ENCODE results near the gene LIMS1.
"Not testable (repeated sequence)": the region's sequence is repeated elsewhere in the genome, so short reads cannot be mapped to it uniquely, and the experiment has no call there.

The LIMS1 gene

GRCh38 chr2:108535357-108535631 is 1.0 kb downstream of the LIMS1 start:
- Histone ChIP-seq H2AFZ (ENCODE audit: low read depth, low read length) (peak overlapping the region; percentile 46), H3K9me3 (ENCODE audit: low read length) (no peaks in the 10 kb centered on the region), H3K4me3 (ENCODE audit: low read length) (peak overlapping the region; percentile 87), H3K36me3 (ENCODE audit: insufficient read depth, low read length) (no peaks in the 10 kb centered on the region), H3K4me1 (ENCODE audit: insufficient read depth, low read length) (peaks cover 33% of the 10 kb centered on the region), H3K27me3 (ENCODE audit: insufficient read depth, low read length) (no peaks in the 10 kb centered on the region)

- Histone ChIP-seq H3K4me1 (ENCODE audit: insufficient read depth, low read length) (peaks cover 33% of the 10 kb centered on the region), H2AFZ (ENCODE audit: low read depth, low read length) (no peak overlapping the region), H3K4me3 (ENCODE audit: low read length) (peak overlapping the region; percentile 87), H3K9me3 (ENCODE audit: low read length) (no peaks in the 10 kb centered on the region), H3K36me3 (ENCODE audit: insufficient read depth, low read length) (no peaks in the 10 kb centered on the region), H3K27me3 (ENCODE audit: insufficient read depth, low read length) (no peaks in the 10 kb centered on the region)
These were observed 2.0 kb downstream of the LIMS1 start for GRCh38 chr2:108536133-108536780.

DNA sequence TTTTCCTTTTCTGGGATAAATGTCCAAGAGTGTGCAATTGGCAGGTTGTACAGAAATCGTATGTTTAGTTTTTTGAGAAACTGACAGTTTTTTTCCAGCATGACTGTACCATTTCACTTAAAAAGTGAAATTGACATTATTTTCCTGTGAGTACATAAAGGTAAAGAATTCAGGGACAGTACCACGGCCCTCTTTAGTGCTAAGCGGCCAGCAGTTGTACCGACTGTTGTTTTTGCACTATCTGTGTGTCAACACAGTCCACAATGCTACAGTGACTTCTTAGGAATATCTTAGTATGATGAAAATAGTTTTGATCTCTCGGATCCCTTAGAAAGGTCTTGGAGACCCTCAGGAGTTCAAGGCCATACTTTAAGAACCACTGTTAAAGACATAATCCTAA is 2.6 kb downstream of the LIMS1 start:
- Histone ChIP-seq H2AFZ (ENCODE audit: low read depth, low read length) (no peak overlapping the region), H3K4me1 (ENCODE audit: insufficient read depth, low read length) (peaks cover 33% of the 10 kb centered on the region), H3K36me3 (ENCODE audit: insufficient read depth, low read length) (no peaks in the 10 kb centered on the region), H3K9me3 (ENCODE audit: low read length) (no peaks in the 10 kb centered on the region), H3K4me3 (ENCODE audit: low read length) (no peak overlapping the region), H3K27me3 (ENCODE audit: insufficient read depth, low read length) (no peaks in the 10 kb centered on the region)

- Histone ChIP-seq H3K9me3 (ENCODE audit: low read length) (no peaks in the 10 kb centered on the region), H3K4me1 (ENCODE audit: insufficient read depth, low read length) (peaks cover 33% of the 10 kb centered on the region), H3K27me3 (ENCODE audit: insufficient read depth, low read length) (no peaks in the 10 kb centered on the region), H2AFZ (ENCODE audit: low read depth, low read length) (no peak overlapping the region), H3K36me3 (ENCODE audit: insufficient read depth, low read length) (no peaks in the 10 kb centered on the region), H3K4me3 (ENCODE audit: low read length) (no peak overlapping the region)
These were observed 3.8 kb downstream of the LIMS1 start for GRCh38 chr2:108538000-108538625.

GRCh38 chr2:108541451-108541850 is 7.2 kb downstream of the LIMS1 start:
- H3K4me1 ChIP-seq (ENCODE audit: insufficient read depth, low read length) = peaks cover 20% of the 10 kb centered on the region
- peaks cover 3% of the 10 kb centered on the region for H3K36me3 ChIP-seq (ENCODE audit: insufficient read depth, low read length)
- H3K27me3 ChIP-seq (ENCODE audit: insufficient read depth, low read length) = no peaks in the 10 kb centered on the region
- H3K4me3 ChIP-seq (ENCODE audit: low read length) = no peak overlapping the region
- H2AFZ ChIP-seq (ENCODE audit: low read depth, low read length) = no peak overlapping the region
- H3K9me3 ChIP-seq (ENCODE audit: low read length) = no peaks in the 10 kb centered on the region

DNA sequence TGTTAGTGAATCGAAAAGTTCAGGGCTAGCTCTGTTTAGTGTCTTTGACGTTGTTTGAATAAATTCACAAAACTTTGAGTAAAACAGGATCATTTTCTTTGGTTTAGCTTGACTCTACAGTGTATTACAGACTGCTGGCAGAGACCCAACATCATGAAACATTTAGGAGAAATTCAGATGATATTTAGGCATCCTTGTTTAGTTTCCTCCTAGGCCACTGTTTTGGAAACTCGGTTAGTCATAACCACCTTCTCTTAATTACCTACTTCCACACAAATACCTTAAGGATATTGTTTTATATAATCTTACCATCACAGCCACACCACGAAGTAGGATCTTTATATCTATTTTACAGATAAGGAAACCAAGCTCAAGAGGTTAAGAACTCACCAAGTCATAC is 7.8 kb downstream of the LIMS1 start:
- no peaks in the 10 kb centered on the region for H3K9me3 ChIP-seq (ENCODE audit: low read length)
- H3K27me3 ChIP-seq (ENCODE audit: insufficient read depth, low read length) = no peaks in the 10 kb centered on the region
- H3K36me3 ChIP-seq (ENCODE audit: insufficient read depth, low read length) = peaks cover 3% of the 10 kb centered on the region
- no peak overlapping the region for H3K4me3 ChIP-seq (ENCODE audit: low read length)
- no peak overlapping the region for H2AFZ ChIP-seq (ENCODE audit: low read depth, low read length)
- peaks cover 13% of the 10 kb centered on the region for H3K4me1 ChIP-seq (ENCODE audit: insufficient read depth, low read length)

DNA sequence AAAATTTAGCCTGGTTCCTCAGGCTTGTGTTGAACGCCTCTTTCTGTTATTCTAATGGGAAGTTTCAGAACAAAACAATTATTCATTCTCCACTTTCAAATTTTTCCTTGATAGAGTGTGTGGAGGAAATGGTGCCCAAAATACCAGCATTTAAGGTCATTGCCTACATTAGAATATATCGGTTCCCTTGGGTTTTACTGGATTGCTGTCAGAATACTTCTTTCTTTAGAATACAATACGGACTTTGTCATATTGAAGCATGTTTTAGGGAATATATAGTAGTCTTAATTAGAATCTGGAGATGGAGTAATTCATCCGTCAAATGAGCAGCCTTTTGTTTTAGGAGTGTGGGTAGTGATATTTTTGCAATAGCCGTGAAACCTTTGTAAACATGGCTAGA is 13.3 kb downstream of the LIMS1 start:
- Histone ChIP-seq H3K4me1 (ENCODE audit: insufficient read depth, low read length) (peaks cover 8% of the 10 kb centered on the region), H3K27me3 (ENCODE audit: insufficient read depth, low read length) (no peaks in the 10 kb centered on the region), H2AFZ (ENCODE audit: low read depth, low read length) (no peak overlapping the region), H3K36me3 (ENCODE audit: insufficient read depth, low read length) (peaks cover 3% of the 10 kb centered on the region), H3K9me3 (ENCODE audit: low read length) (no peaks in the 10 kb centered on the region), H3K4me3 (ENCODE audit: low read length) (no peak overlapping the region)

- peaks cover 3% of the 10 kb centered on the region for H3K36me3 ChIP-seq (ENCODE audit: insufficient read depth, low read length)
- peaks cover 8% of the 10 kb centered on the region for H3K4me1 ChIP-seq (ENCODE audit: insufficient read depth, low read length)
- H3K9me3 ChIP-seq (ENCODE audit: low read length) = no peaks in the 10 kb centered on the region
- no peak overlapping the region for H3K4me3 ChIP-seq (ENCODE audit: low read length)
- no peak overlapping the region for H2AFZ ChIP-seq (ENCODE audit: low read depth, low read length)
- H3K27me3 ChIP-seq (ENCODE audit: insufficient read depth, low read length) = no peaks in the 10 kb centered on the region
These were observed 14.1 kb downstream of the LIMS1 start for GRCh38 chr2:108548208-108549003.

GRCh38 chr2:108552566-108552965 is 18.3 kb downstream of the LIMS1 start:
- Histone ChIP-seq H3K4me1 (ENCODE audit: insufficient read depth, low read length) (peaks cover 8% of the 10 kb centered on the region), H3K27me3 (ENCODE audit: insufficient read depth, low read length) (no peaks in the 10 kb centered on the region), H3K4me3 (ENCODE audit: low read length) (no peak overlapping the region), H3K36me3 (ENCODE audit: insufficient read depth, low read length) (no peaks in the 10 kb centered on the region), H3K9me3 (ENCODE audit: low read length) (no peaks in the 10 kb centered on the region), H2AFZ (ENCODE audit: low read depth, low read length) (no peak overlapping the region)

GRCh38 chr2:108553209-108553919 is 19.1 kb downstream of the LIMS1 start:
- no peaks in the 10 kb centered on the region for H3K9me3 ChIP-seq (ENCODE audit: low read length)
- H3K4me1 ChIP-seq (ENCODE audit: insufficient read depth, low read length) = peaks cover 3% of the 10 kb centered on the region
- no peaks in the 10 kb centered on the region for H3K36me3 ChIP-seq (ENCODE audit: insufficient read depth, low read length)
- H2AFZ ChIP-seq (ENCODE audit: low read depth, low read length) = no peak overlapping the region
- H3K4me3 ChIP-seq (ENCODE audit: low read length) = no peak overlapping the region
- H3K27me3 ChIP-seq (ENCODE audit: insufficient read depth, low read length) = no peaks in the 10 kb centered on the region

GRCh38 chr2:108554528-108554927 is 20.3 kb downstream of the LIMS1 start:
- Histone ChIP-seq H3K4me1 (ENCODE audit: insufficient read depth, low read length) (no peaks in the 10 kb centered on the region), H3K9me3 (ENCODE audit: low read length) (no peaks in the 10 kb centered on the region), H2AFZ (ENCODE audit: low read depth, low read length) (no peak overlapping the region), H3K4me3 (ENCODE audit: low read length) (no peak overlapping the region), H3K27me3 (ENCODE audit: insufficient read depth, low read length) (no peaks in the 10 kb centered on the region), H3K36me3 (ENCODE audit: insufficient read depth, low read length) (no peaks in the 10 kb centered on the region)

GRCh38 chr2:108555572-108555971 is 21.3 kb downstream of the LIMS1 start:
- no peaks in the 10 kb centered on the region for H3K9me3 ChIP-seq (ENCODE audit: low read length)
- peaks cover 8% of the 10 kb centered on the region for H3K4me1 ChIP-seq (ENCODE audit: insufficient read depth, low read length)
- H3K4me3 ChIP-seq (ENCODE audit: low read length) = no peak overlapping the region
- no peak overlapping the region for H2AFZ ChIP-seq (ENCODE audit: low read depth, low read length)
- H3K27me3 ChIP-seq (ENCODE audit: insufficient read depth, low read length) = no peaks in the 10 kb centered on the region
- H3K36me3 ChIP-seq (ENCODE audit: insufficient read depth, low read length) = no peaks in the 10 kb centered on the region

DNA sequence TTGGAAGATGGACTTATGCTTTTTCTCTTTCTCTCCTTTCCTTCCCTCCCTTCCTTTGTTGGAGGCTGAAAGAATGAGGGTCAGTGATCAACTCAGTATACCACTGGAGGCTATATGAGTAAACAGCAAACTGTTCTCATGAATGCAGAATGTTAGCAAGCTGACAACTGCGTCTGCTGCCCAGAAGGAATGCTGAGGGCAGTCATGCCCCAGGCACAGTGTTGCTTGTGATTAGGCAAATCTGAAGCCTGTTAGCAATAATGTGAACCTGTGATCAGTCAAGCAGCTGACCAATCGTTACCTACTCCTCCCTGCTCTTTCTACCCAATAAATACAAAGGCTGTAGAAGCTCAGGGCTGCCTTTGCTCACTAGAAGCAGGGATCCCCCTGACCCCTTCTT is 22.3 kb downstream of the LIMS1 start:
- not testable (repeated sequence) for H2AFZ ChIP-seq (ENCODE audit: low read depth, low read length); H3K36me3 ChIP-seq (ENCODE audit: insufficient read depth, low read length); H3K4me3 ChIP-seq (ENCODE audit: low read length); H3K27me3 ChIP-seq (ENCODE audit: insufficient read depth, low read length); H3K9me3 ChIP-seq (ENCODE audit: low read length)
- peaks cover 11% of the 10 kb centered on the region for H3K4me1 ChIP-seq (ENCODE audit: insufficient read depth, low read length)

All from neuron (in vitro differentiated cells).